ENCODE results near the gene UCK1. TPM values are rescaled to one million over a fixed set of nuclear protein-coding genes. Genes with fewer than 3 reads are reported as not detected.
A peak's percentile ranks its signal among the peaks of the same experiment; 100 is the strongest.

UCK1 gene
- total RNA-seq, 1 donor from 2014 or later: 30.4 TPM

DNA sequence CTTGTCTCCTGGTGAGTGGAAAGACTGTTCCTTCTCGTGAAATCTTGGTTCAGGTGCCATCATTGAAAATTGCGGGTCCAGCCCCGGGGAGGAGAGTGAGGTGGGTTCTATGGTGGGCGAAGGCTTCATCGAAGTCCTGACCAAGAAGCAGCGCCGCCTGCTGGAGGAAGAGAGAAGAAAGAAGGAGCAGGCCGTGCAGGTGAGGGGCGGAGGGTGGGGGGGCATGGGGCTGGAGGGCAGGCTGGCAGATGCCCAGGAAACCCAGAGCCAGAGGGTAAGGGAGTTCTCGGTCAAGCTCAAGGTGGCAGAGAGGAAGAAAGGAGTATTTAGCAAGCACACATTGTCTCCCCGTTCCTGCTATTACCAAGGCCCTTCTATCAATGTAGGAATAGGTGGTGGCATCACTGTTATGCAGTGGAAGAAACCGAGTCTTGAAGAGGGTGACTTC lies 52.6 kb downstream of the UCK1 start:
- H3K36me3 Mint-ChIP-seq (ENCODE audit: low read depth): peaks cover 91% of the 10 kb centered on the region
- DNase-seq (peak; percentile 56), ATAC-seq (ENCODE audit: low read depth) (peak; percentile 57)
- TF ChIP-seq, protein P1, sequence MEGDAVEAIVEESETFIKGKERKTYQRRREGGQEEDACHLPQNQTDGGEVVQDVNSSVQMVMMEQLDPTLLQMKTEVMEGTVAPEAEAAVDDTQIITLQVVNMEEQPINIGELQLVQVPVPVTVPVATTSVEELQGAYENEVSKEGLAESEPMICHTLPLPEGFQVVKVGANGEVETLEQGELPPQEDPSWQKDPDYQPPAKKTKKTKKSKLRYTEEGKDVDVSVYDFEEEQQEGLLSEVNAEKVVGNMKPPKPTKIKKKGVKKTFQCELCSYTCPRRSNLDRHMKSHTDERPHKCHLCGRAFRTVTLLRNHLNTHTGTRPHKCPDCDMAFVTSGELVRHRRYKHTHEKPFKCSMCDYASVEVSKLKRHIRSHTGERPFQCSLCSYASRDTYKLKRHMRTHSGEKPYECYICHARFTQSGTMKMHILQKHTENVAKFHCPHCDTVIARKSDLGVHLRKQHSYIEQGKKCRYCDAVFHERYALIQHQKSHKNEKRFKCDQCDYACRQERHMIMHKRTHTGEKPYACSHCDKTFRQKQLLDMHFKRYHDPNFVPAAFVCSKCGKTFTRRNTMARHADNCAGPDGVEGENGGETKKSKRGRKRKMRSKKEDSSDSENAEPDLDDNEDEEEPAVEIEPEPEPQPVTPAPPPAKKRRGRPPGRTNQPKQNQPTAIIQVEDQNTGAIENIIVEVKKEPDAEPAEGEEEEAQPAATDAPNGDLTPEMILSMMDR (IDR thresholded peaks at IDR 0.05): no peak
- ChIA-PET POLR2A (no interaction called here), CTCF (interaction anchor here (0.7 to 3.6 kb wide), 6 partner anchors 82 to 239 kb away, joined by 3 to 25 read pairs (median 4); no protein-coding TSS in a partner anchor)
- H3K27me3 Mint-ChIP-seq: no peaks in the 10 kb centered on the region
- intact Hi-C loops (cut with micrococcal nuclease): loop anchor here (1.0 to 5.0 kb wide), 4 partner anchors 36 to 269 kb away; partner anchors contain the start of gene PRRC2B
- no peak overlapping the region for H3K4me3 Mint-ChIP-seq
- H3K27ac Mint-ChIP-seq: peak overlapping the region; percentile 18
- no peaks in the 10 kb centered on the region for H3K4me1 Mint-ChIP-seq
- no peaks in the 10 kb centered on the region for H3K9me3 Mint-ChIP-seq

DNA sequence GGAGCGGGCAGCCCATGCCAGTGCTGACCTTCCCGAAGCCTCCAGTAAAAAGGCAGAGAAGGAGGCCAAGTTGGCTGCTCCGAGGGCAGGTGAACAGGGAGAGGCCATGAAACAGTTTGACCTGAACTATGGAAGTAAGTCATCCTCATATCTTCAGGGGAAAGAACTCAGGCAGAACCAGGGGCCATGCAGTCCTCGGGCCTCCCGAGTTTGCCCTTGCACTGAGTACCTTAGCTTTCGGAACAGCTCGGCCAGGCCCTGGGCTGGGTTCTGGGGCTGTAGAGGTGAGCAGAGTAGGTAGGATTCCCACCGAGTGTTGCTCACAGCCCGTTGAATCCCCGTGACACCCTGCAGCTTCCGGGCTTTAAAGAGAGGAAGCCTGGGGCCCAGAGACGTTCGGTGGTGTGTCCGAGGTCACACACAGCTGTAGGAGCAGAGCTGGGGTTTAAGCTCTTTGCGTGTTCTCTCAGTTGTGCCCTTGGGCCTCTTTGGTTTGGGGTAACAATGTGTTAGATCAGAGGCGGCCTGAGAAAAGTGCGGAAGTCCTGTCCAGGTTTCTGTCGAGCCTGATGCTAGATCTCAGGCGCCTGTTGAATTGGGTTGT lies 53.1 kb downstream of the UCK1 start:
- peak overlapping the region; percentile 18 for H3K27ac Mint-ChIP-seq
- TF ChIP-seq, protein P1 (IDR thresholded peaks at IDR 0.05): no peak
- ATAC-seq (ENCODE audit: low read depth): no peak
- H3K4me3 Mint-ChIP-seq: no peak overlapping the region
- DNase-seq: no peak
- POLR2A ChIA-PET: interaction anchor here (0.9 kb wide), 1 partner anchor 105 kb away, joined by 3 read pairs; no protein-coding TSS in a partner anchor
- H3K36me3 Mint-ChIP-seq (ENCODE audit: low read depth): peaks cover 91% of the 10 kb centered on the region
- no peaks in the 10 kb centered on the region for H3K27me3 Mint-ChIP-seq
- CTCF ChIA-PET: interaction anchor here (1.0 to 3.6 kb wide), 5 partner anchors 81 to 128 kb away, joined by 3 to 25 read pairs (median 4); no protein-coding TSS in a partner anchor
- no peaks in the 10 kb centered on the region for H3K4me1 Mint-ChIP-seq
- intact Hi-C loops (cut with micrococcal nuclease): loop anchor here (1.0 to 5.0 kb wide), 4 partner anchors 36 to 269 kb away; partner anchors contain the start of gene PRRC2B
- no peaks in the 10 kb centered on the region for H3K9me3 Mint-ChIP-seq

DNA sequence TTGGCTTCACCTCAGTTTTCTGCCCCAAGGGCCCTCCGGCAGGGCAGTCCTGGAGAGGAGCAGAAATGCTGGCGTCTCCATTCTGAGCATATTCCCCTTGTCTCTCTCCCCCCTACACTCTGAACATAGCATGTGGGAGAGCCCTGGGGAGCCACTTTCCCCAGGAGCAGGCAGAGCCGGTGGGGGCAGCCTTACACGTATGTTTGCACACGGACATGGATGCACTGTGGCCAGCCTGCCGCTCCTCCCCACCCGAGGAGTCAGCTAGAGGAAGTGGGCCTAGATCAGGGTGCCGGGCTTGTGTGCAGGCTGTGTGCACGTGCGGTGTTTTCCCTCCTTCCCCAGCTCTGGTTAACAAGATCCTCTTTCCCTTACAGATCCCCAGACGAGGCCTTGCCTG lies 53.7 kb downstream of the UCK1 start:
- Mint-ChIP-seq H3K27me3 (no peaks in the 10 kb centered on the region), H3K36me3 (ENCODE audit: low read depth) (peaks cover 89% of the 10 kb centered on the region), H3K4me3 (no peak overlapping the region), H3K27ac (no peak overlapping the region), H3K9me3 (no peaks in the 10 kb centered on the region), H3K4me1 (no peaks in the 10 kb centered on the region)
- CTCF ChIA-PET: interaction anchor here (1.0 to 3.6 kb wide), 5 partner anchors 81 to 128 kb away, joined by 3 to 25 read pairs (median 4); no protein-coding TSS in a partner anchor
- POLR2A ChIA-PET: interaction anchor here (0.9 kb wide), 1 partner anchor 104 kb away, joined by 3 read pairs; no protein-coding TSS in a partner anchor
- intact Hi-C loops (cut with micrococcal nuclease): loop anchor here (5.0 kb wide), 1 partner anchor 35 kb away; no protein-coding TSS in a partner anchor
- no peak for ATAC-seq (ENCODE audit: low read depth)
- DNase-seq: no peak
- TF ChIP-seq, protein P1 (IDR thresholded peaks at IDR 0.05): no peak

DNA sequence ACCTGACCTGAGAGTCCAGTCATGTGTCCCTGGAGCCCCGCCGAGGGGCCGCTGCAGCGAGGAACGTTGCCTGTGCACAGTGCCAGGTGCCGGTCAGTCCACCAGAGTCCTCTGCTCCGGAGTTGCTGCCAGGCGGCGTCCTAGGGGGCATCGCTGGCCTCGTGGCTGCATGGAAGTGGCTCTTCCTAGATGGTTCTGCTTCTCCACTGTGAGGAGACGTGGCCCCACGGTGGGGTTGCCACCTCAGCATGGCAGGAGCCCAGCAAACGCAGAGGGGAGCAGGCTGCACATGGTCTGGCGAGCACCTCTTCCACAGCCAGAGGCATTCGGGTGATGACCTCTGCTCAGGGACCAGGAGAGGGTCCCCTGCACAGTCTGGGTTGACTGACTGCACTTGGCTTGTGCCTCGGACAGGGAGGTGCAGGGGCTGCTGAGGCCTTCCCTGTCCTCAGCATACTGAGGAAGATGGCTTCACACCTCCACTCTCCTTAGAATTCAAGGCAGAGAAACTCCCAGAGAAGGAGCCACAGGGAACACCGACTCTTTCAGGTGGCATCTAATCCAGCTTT lies 54.2 kb downstream of the UCK1 start:
- no peaks in the 10 kb centered on the region for H3K27me3 Mint-ChIP-seq
- intact Hi-C loops (cut with micrococcal nuclease): loop anchor here (5.0 kb wide), 1 partner anchor 35 kb away; no protein-coding TSS in a partner anchor
- H3K4me1 Mint-ChIP-seq: no peaks in the 10 kb centered on the region
- peaks cover 88% of the 10 kb centered on the region for H3K36me3 Mint-ChIP-seq (ENCODE audit: low read depth)
- no peak overlapping the region for H3K27ac Mint-ChIP-seq
- DNase-seq (no peak), ATAC-seq (ENCODE audit: low read depth) (no peak)
- no peaks in the 10 kb centered on the region for H3K9me3 Mint-ChIP-seq
- POLR2A ChIA-PET: interaction anchor here (0.9 kb wide), 1 partner anchor 103 kb away, joined by 3 read pairs; no protein-coding TSS in a partner anchor
- CTCF ChIA-PET: interaction anchor here (0.9 to 3.6 kb wide), 2 partner anchors 127 kb away, joined by 3 to 25 read pairs; no protein-coding TSS in a partner anchor
- H3K4me3 Mint-ChIP-seq: no peak overlapping the region
- TF ChIP-seq, protein P1 (IDR thresholded peaks at IDR 0.05): no peak
